GM21737 (cell line): ENCODE data around the gene EPHA8.

Experiments used
- ATAC-seq: cut with Tn5 transposase; IDR thresholded peaks from one replicate; pipeline ENCODE4 v1.9.1; 2021; ENCODE audit warnings: mild to moderate bottlenecking, moderate library complexity; ENCODE audit not compliant: unreplicated experiment

The EPHA8 gene

GRCh38 chr1:22535399-22535798 is 27.9 kb upstream of the EPHA8 start:
- ATAC-seq, result no peak

- no peak for ATAC-seq
These were observed 26.8 kb upstream of the EPHA8 start for GRCh38 chr1:22536506-22536905.

- ATAC-seq, result no peak
These were observed 25.7 kb upstream of the EPHA8 start for GRCh38 chr1:22537441-22538139.

GRCh38 chr1:22539510-22540118 is 23.7 kb upstream of the EPHA8 start:
- no peak for ATAC-seq

- ATAC-seq, result no peak
These were observed 23.0 kb upstream of the EPHA8 start for GRCh38 chr1:22540337-22540736.

GRCh38 chr1:22542886-22543285 is 20.4 kb upstream of the EPHA8 start:
- no peak for ATAC-seq

- ATAC-seq, result no peak
These were observed 19.6 kb upstream of the EPHA8 start for GRCh38 chr1:22543679-22544078.

- no peak for ATAC-seq
These were observed 18.7 kb upstream of the EPHA8 start for GRCh38 chr1:22544606-22545005.

GRCh38 chr1:22545141-22545540 is 18.1 kb upstream of the EPHA8 start:
- ATAC-seq, result no peak

GRCh38 chr1:22547186-22547817 is 16.0 kb upstream of the EPHA8 start:
- ATAC-seq, result no peak

- no peak for ATAC-seq
These were observed 15.3 kb upstream of the EPHA8 start for GRCh38 chr1:22547818-22548462.

GRCh38 chr1:22550021-22550420 is 13.3 kb upstream of the EPHA8 start:
- no peak for ATAC-seq

GRCh38 chr1:22551591-22551990 is 11.7 kb upstream of the EPHA8 start:
- ATAC-seq, result no peak

GRCh38 chr1:22552021-22552420 is 11.3 kb upstream of the EPHA8 start:
- no peak for ATAC-seq

GRCh38 chr1:22553104-22553880 is 10.0 kb upstream of the EPHA8 start:
- ATAC-seq, result no peak

- ATAC-seq, result no peak
These were observed 9.2 kb upstream of the EPHA8 start for GRCh38 chr1:22553991-22554522.

- no peak for ATAC-seq
These were observed 8.0 kb upstream of the EPHA8 start for GRCh38 chr1:22555371-22555656.

GRCh38 chr1:22556391-22557104 is 6.7 kb upstream of the EPHA8 start:
- ATAC-seq, result no peak

- ATAC-seq, result no peak
These were observed 5.8 kb upstream of the EPHA8 start for GRCh38 chr1:22557341-22557950.
